Tibial nerve (tissue), 4 donors: Measurements from ENCODE around the gene ALK. TPM values are rescaled to one million over a fixed set of nuclear protein-coding genes. Genes with fewer than 3 reads are reported as not detected.
"Not testable (repeated sequence)": the region's sequence is repeated elsewhere in the genome, so short reads cannot be mapped to it uniquely, and the experiment has no call there.

Experiments used
- DNase-seq, 2 donors: peaks; one replicate each; pipeline ENCODE4 v3.0.0-alpha.2; 2019; ENCODE audit warnings: low spot score in 2 of 2
- H3K27ac ChIP-seq, 4 donors: fragments of 200-600 bp; sonication (generic) in 3 of 4; one replicate each; pipeline ENCODE4 v1.5.1; 2017 to 2019; ENCODE audit warnings: mild to moderate bottlenecking in 1 of 4
- H3K27me3 ChIP-seq, 2 donors: fragments of 200-600 bp; sonication (generic) in 1 of 2; one replicate each; pipeline versions ENCODE4 v1.5.1 to v1.6.0; 2017 to 2019
- H3K36me3 ChIP-seq, 3 donors: fragments of 200-600 bp; sonication (generic); one replicate each; pipeline ENCODE4 v1.5.1; 2018 to 2019
- H3K4me1 ChIP-seq, 4 donors: fragments of 200-600 bp; sonication (generic) in 3 of 4; one replicate each; pipeline ENCODE4 v1.5.1; 2017 to 2019
- H3K4me3 ChIP-seq, 4 donors: fragments of 200-600 bp; sonication (generic) in 3 of 4; one replicate each; pipeline ENCODE4 v1.5.1; 2017 to 2019; ENCODE audit warnings: mild to moderate bottlenecking in 1 of 4, moderate library complexity in 1 of 4
- H3K9me3 ChIP-seq, 4 donors: fragments of 200-600 bp; sonication (generic) in 3 of 4; one replicate each; pipeline ENCODE4 v1.5.1; 2017 to 2019
- EP300 ChIP-seq, 2 donors: sonication (generic); formaldehyde crosslinking; IDR thresholded peaks; one replicate each; pipeline ENCODE4 v1.6.1; 2017; ENCODE audit warnings: antibody characterized with exemption in 2 of 2, mild to moderate bottlenecking in 1 of 2
- POLR2A ChIP-seq, 2 donors: fragments of 450-650 bp; IDR thresholded peaks; one replicate each; pipeline ENCODE4 v1.6.1; 2017; ENCODE audit warnings: antibody characterized with exemption in 2 of 2, mild to moderate bottlenecking in 2 of 2, moderate library complexity in 2 of 2
- whole genome bisulfite sequencing, 2 donors: methylation state at CpG; one replicate each; pipeline ENCODE4 v1.1.5; 2018; 5-methylcytosine and 5-hydroxymethylcytosine counted together
- total RNA-seq, 4 donors: library from RNA; depleted of rRNA; stranded (reverse); fragments of >200 nt; gene quantifications; one replicate each; pipeline ENCODE4 v1.1.0, GENCODE V29; 2016
- TF ChIP-seq, protein P1 (sequence below), 5 experiments: fragments of 200-600 bp in 3 of 5; fragments of 450-650 bp in 2 of 5; sonication (generic) in 3 of 5; IDR thresholded peaks; one replicate each; pipeline ENCODE4 v1.5.1; 2016 to 2019; ENCODE audit warnings: antibody characterized with exemption in 5 of 5, mild to moderate bottlenecking in 3 of 5, moderate library complexity in 2 of 5

The ALK gene
- total RNA-seq, 4 donors from 2014 or later: 0.39 to 4.8 (median 0.66) TPM

DNA sequence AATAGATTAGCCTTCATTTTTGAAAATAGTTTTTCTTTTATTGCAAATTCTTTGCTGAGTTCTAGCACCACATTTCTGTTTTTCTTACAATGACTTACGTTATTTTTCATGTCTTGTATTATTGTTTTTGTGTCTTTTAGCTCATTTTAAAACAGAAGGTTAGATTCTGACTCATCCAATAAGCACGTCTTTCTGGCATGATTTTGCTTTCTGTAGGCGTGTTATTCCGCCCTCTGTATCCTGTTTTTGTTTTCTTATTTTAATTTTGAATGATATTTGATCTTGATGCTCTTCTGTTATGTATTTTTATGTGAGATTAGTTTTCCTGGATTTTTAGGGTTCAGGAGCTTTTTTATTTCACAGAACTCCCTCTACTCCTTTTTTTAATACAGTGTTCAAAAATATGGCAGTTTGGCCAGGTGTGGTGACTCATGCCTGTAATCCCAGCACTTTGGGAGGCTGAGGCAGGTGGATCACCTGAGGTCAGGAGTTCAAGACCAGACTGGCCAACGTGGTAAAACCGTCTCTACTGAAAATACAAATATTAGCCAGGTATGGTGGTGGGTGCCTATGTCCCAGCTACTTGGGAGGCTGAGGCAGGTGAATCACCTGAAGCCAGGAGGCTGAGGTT, 661.1 kb downstream of the ALK start:
- Histone ChIP-seq H3K36me3 (no peaks in the 10 kb centered on the region), H3K27me3 (no peaks in the 10 kb centered on the region), H3K4me3 (no peak overlapping the region), H3K9me3 (no peaks in the 10 kb centered on the region), H3K4me1 (no peaks in the 10 kb centered on the region), H3K27ac (no peak overlapping the region)
- TF ChIP-seq, protein P1, sequence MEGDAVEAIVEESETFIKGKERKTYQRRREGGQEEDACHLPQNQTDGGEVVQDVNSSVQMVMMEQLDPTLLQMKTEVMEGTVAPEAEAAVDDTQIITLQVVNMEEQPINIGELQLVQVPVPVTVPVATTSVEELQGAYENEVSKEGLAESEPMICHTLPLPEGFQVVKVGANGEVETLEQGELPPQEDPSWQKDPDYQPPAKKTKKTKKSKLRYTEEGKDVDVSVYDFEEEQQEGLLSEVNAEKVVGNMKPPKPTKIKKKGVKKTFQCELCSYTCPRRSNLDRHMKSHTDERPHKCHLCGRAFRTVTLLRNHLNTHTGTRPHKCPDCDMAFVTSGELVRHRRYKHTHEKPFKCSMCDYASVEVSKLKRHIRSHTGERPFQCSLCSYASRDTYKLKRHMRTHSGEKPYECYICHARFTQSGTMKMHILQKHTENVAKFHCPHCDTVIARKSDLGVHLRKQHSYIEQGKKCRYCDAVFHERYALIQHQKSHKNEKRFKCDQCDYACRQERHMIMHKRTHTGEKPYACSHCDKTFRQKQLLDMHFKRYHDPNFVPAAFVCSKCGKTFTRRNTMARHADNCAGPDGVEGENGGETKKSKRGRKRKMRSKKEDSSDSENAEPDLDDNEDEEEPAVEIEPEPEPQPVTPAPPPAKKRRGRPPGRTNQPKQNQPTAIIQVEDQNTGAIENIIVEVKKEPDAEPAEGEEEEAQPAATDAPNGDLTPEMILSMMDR (IDR thresholded peaks at IDR 0.05): no peak
- no peak for TF ChIP-seq EP300 (IDR thresholded peaks at IDR 0.05)
- no peak for TF ChIP-seq POLR2A (IDR thresholded peaks at IDR 0.05)
- DNase-seq: no peak
- 38 to 41% methylated on average over 6 of the region's 6 CpGs for WGBS, 2 donors

DNA sequence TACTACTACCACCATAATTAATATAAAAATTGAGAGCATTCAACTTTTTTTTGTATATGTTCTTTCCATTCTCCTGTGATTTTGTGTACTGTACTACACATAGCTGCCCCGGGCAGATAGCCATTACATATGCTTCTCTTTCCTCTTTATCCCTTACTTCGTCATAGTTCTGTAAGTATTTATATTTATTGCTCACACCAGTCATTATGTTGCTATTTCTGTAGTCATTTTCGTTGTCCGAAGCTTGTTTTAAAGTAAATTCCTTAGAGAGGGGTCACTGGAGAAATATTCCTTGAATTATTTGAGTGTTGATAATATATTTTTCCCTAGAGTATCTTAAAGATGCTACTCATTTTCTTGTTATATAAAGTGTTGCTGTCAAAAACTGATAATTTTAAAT, 662.2 kb downstream of the ALK start:
- no peaks in the 10 kb centered on the region for H3K27me3 ChIP-seq
- H3K9me3 ChIP-seq: no peaks in the 10 kb centered on the region
- H3K27ac ChIP-seq: no peak overlapping the region
- TF ChIP-seq EP300 (IDR thresholded peaks at IDR 0.05) (no peak), POLR2A (IDR thresholded peaks at IDR 0.05) (no peak)
- TF ChIP-seq, protein P1 (IDR thresholded peaks at IDR 0.05): no peak
- H3K4me3 ChIP-seq: no peak overlapping the region
- DNase-seq: no peak
- WGBS, 2 donors: 32 to 43% methylated on average over 4 of the region's 4 CpGs
- H3K4me1 ChIP-seq: no peaks in the 10 kb centered on the region
- H3K36me3 ChIP-seq: no peaks in the 10 kb centered on the region

DNA sequence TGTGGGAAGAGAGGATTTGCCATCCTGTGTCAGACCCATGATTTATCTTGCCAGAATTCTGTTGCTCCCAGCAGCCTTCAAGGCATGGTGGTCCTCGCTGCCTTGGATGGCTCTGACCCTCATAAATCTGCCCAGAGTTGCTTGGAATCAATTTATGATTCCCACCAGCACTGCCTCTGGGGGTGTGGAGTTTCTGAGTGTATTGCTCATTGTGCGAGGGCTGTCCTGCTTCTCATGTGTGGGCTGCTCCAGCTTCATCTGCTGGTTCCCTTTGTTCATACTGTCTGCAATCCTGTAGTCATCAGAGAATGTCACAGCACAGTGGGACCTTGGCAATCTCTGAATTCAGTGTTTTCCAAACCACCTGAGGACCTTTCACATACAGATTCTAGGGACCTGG, 666.4 kb downstream of the ALK start:
- TF ChIP-seq, protein P1 (IDR thresholded peaks at IDR 0.05): no peak
- TF ChIP-seq POLR2A (IDR thresholded peaks at IDR 0.05): no peak
- TF ChIP-seq EP300 (IDR thresholded peaks at IDR 0.05): no peak
- Histone ChIP-seq H3K36me3 (no peaks in the 10 kb centered on the region), H3K4me3 (no peak overlapping the region), H3K4me1 (no peaks in the 10 kb centered on the region), H3K27ac (no peak overlapping the region), H3K9me3 (no peaks in the 10 kb centered on the region), H3K27me3 (no peaks in the 10 kb centered on the region)
- no peak for DNase-seq
- WGBS, 2 donors: 39 to 42% methylated on average over 2 of the region's 2 CpGs

DNA sequence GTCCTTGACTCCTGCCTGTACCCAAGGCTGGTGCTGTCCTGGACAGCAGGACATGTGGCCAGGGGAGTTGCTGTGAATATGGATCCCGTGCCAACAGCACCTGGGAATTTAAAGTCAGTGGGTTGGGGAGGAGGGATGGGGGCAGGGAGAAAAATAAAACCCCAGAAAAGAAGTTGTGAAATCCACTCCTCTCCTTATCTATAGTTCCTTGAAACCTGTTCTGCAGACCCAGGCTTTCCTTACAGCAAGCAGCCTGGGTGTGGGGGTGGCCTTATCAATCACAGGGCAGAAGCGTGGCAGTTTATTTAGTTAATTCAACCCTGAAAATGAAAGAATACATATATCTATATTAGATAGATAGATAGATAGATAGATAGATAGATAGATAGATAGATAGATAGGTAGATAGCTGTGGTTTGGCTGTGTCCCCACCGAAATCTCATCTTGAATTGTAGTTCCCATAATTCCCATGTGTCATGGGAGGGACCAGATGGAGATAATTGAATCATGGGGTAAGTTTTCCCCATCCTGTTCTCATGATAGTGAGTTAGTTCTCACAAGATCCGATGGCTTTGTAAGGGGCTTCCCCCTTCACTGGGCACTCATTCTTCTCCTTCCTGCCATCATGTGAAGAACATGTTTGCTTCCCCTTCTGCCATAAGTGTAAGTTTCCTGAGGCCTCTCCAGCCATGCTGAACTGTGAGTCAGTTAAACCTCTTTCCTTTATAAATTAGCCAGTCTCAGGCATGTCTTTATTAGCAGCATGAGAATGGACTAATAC, 667.7 kb downstream of the ALK start:
- DNase-seq, H3K4me3 ChIP-seq, H3K36me3 ChIP-seq, H3K27me3 ChIP-seq, H3K4me1 ChIP-seq, H3K27ac ChIP-seq, H3K9me3 ChIP-seq: not testable (repeated sequence)
- WGBS, 2 donors: 76 to 77% methylated on average over 4 of the region's 4 CpGs

DNA sequence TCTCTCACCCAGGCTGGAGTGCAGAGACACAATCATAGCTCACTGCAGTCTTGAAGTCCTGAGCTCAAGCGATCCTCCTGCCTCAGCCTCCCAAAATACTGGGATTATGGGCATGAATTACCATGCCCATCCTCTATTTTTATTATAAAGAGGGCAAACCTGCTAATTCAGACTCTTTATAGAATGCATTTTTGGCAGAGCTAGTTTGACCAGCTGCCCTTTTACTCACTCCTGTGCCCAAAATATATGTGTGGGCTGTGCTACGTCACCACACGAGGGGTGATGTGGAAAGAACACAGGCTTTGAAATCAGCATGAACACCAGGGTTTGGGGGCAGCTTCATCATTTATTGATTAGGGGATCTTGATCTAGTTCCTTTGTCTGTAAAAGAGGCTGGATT, 668.4 kb downstream of the ALK start:
- H3K27ac ChIP-seq: no peak overlapping the region
- no peaks in the 10 kb centered on the region for H3K9me3 ChIP-seq
- TF ChIP-seq EP300 (IDR thresholded peaks at IDR 0.05) (no peak), POLR2A (IDR thresholded peaks at IDR 0.05) (no peak)
- TF ChIP-seq, protein P1 (IDR thresholded peaks at IDR 0.05): no peak
- no peak overlapping the region for H3K4me3 ChIP-seq
- DNase-seq: no peak
- no peaks in the 10 kb centered on the region for H3K27me3 ChIP-seq
- no peaks in the 10 kb centered on the region for H3K36me3 ChIP-seq
- WGBS, 2 donors: 63 to 70% methylated on average over 3 of the region's 3 CpGs
- no peaks in the 10 kb centered on the region for H3K4me1 ChIP-seq
